ENCODE results near the gene NCOR1. TPM values are rescaled to one million over a fixed set of nuclear protein-coding genes. Genes with fewer than 3 reads are reported as not detected.
"Not testable (repeated sequence)": the region's sequence is repeated elsewhere in the genome, so short reads cannot be mapped to it uniquely, and the experiment has no call there.

Gene NCOR1
- polyA plus RNA-seq, 4 donors, result 94.2 to 111 (median 108) TPM

DNA sequence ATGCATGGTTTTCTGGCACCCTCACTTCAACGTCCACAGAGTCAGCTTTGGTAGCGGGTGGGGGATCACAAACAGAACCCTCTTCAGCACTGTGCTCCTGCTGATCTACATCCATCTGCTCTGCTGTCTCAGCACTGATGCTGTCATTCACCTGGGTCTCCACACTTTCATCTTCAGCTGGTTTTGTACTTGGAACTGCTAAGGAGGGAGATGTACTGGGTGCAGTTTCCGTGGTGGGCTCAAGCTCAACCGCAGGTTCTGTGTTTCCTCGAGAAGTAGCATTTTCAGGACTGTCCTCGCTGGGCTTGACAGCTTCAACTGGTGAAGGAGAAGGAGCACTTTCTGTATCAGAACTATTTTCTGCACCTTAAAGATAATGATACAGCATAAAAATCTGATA lies 113.9 kb downstream of the NCOR1 start:
- DNase-seq (ENCODE audit: low read depth in 4 of 4, low spot score in 3 of 4), result no peak

DNA sequence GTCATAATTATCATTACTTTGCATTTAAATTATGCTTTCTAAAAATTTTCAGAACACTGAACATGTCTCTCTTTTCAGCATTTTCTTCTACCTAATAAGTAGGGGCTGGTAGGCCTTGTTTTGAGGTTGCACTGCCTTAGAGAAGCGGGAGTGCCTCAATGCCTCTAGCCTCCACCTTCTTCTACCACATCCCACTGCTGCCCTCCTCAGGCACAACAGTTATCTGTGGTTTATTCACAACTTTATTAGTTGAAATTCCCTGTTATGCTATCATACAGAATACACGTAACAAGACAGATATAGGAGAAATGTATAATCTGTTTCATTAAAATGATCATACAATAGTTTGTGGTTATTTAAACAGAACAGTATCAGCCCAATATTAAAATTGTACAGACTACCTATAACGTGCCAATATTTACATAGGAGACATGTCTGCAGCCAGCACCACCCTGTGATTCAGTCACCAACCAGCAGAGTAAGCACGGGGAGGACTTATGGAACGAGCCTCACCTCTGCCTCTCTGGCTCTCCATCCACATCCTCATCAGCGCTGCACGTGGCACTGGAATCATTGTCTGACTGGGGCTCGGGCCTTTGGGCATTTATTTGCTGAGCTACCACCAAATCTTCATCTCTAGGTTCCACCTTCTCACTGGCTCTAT lies 114.5 kb downstream of the NCOR1 start:
- no peak for DNase-seq (ENCODE audit: low read depth in 4 of 4, low spot score in 3 of 4)

DNA sequence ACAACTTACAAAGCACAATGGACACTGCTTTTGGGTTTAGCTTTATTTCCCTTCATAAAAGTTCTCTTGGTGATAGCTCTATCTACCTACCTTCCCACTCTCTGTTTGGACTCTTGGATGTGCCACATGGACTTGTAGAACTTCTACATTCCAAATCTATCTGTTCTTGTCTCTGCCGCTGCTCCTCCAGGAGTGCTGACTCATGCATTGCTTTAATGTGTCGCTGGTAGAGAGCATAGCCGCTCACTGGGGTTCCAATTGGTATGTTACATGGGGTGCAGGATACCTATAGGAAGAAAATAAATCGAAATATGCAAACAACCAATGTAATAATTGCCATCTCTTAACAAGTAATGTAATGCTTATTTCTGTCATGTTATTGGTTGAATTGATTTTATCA lies 123.6 kb downstream of the NCOR1 start:
- no peak for DNase-seq (ENCODE audit: low read depth in 4 of 4, low spot score in 3 of 4)

- no peak for DNase-seq (ENCODE audit: low read depth in 4 of 4, low spot score in 3 of 4)
Measured at GRCh38 chr17:16086957-16087356, 128.4 kb downstream of the NCOR1 start.

DNA sequence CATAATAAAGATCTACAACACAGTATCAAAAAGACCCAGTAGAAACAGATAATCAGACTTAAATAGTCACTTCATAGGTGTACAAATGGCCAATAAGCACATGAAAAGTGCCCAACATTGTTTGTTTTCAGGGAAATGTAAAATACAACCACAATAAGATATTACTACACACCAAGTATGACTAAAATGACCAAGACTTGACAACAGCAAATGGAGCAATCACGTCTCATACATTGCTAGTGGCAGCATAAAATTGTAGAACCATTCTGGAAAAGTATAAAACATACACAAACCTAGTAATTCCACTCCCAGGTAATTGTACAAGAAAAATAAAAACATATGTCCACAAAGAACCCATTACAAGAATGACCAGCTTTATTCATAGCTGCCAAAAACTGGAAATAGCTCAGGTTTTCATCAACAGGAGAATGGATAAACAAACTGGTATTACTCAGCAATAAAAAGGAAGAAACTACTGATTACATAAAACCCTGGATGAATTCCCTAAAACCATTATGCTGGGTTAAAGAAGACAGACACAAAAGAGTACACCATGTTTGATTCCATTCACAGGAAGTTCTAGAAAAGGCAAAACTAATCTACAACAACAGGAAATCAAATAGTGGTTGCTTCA lies 130.2 kb downstream of the NCOR1 start:
- DNase-seq (ENCODE audit: low read depth in 4 of 4, low spot score in 3 of 4), result no peak

DNA sequence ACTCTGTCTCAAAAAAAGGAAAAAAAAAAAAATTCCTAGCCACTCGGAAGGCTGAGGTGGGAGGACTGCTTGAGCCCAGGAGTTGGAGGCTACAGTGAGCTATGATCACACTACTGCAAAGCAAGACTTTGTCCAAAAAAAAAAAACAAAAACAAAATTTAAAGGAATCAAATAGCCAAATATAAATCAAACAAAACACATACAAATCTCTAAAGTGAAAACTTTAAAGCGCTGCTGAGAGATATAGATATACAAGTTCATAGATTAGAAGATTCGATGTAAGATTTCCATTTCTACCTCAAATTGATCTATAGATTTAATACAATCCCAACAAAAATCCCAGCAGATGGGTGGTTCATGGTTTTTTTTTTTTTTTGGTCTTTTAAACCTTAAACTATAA lies 132.1 kb downstream of the NCOR1 start:
- no peak for DNase-seq (ENCODE audit: low read depth in 4 of 4, low spot score in 3 of 4)

DNA sequence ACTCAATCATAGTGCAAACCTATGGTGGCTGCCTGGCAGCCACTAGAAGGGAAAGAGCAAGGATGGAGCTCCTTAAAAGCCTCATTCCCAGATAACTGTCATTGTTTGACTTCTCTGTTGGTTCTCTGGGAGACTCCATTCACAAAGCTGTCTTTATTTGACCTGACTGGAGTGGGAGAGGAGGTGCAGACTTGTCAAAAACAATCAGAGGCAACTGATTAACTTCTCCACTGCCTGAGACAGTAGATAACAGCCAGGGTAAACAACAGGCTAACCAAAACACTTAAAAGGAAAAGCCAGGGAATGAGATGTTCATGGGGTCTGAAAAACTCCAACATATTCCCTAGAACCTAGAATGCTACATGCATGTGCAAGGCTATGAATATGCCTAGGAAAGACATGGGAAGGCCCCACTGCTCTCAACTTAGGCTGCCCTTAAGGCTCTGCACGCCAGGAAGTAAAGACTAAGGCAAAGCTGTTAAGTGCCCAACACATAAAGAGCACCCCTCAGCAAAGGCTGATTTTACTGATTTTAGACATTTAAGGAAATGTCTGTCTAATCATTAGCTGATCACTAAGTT lies 133.7 kb downstream of the NCOR1 start:
- no peak for DNase-seq (ENCODE audit: low read depth in 4 of 4, low spot score in 3 of 4)

DNA sequence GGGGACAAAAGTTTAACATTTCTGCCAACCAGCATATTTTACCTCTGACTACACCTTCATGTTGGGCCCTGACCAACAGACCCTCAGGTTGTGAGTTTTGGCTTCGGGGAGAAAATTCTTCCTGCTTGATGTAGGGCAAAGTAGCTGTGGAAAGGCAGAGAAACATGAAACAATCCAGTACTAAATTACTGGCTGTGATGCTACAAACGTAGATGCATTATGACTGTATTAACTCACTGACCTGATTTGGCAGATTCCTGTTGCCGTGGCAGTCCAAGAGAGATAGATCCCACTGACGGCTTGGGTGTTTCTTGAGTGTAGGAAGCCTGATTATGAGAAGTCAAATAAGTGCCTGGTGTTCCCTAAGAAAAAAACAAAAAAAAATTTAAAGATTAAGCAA lies 135.0 kb downstream of the NCOR1 start:
- DNase-seq (ENCODE audit: low read depth in 4 of 4, low spot score in 3 of 4), result no peak

DNA sequence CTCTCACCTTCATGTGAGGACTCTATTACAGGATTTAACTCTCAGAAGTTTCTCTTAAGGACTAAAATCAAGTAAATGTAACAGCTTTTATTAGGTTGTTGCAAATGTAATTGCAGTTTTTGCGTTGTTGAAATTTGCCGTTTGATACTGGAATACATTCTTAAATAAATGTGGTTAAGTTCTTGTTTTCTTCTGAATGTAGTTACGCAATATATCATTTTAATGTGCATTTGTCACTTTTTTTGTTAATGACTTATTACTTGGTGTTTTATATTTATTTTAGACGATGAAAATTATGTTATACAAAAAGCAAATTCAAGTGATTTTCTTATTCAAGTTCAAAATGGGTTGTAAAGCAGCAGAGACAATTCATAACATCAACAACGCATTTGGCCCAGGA lies 139.4 kb downstream of the NCOR1 start:
- no peak for DNase-seq (ENCODE audit: low read depth in 4 of 4, low spot score in 3 of 4)

- DNase-seq (ENCODE audit: low read depth in 4 of 4, low spot score in 3 of 4), result no peak
Measured at GRCh38 chr17:16074423-16074822, 140.9 kb downstream of the NCOR1 start.

DNA sequence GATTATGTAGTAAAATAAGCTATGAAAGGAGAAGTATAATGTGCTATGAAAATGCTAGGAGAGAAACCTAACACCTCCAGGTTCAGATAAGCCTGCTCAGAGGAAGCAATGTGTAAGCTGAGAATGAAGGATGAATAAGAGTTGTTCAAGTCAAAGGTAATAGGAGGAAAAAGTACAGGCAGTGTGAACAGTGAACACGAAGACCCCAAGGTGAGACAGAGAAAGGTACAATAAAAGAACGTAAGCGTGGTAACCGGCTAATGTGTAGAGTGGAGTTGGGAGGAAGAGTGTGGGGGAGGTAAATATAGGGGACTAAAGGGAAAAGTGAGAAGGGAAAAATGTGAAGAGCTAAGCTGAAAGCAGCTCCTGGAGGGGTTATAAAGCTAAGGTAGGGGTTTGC lies 141.5 kb downstream of the NCOR1 start:
- no peak for DNase-seq (ENCODE audit: low read depth in 4 of 4, low spot score in 3 of 4)

- no peak for DNase-seq (ENCODE audit: low read depth in 4 of 4, low spot score in 3 of 4)
Measured at GRCh38 chr17:16072031-16072430, 143.3 kb downstream of the NCOR1 start.

GRCh38 chr17:16068323-16068722 lies 147.0 kb downstream of the NCOR1 start:
- DNase-seq (ENCODE audit: low read depth in 4 of 4, low spot score in 3 of 4), result no peak

DNA sequence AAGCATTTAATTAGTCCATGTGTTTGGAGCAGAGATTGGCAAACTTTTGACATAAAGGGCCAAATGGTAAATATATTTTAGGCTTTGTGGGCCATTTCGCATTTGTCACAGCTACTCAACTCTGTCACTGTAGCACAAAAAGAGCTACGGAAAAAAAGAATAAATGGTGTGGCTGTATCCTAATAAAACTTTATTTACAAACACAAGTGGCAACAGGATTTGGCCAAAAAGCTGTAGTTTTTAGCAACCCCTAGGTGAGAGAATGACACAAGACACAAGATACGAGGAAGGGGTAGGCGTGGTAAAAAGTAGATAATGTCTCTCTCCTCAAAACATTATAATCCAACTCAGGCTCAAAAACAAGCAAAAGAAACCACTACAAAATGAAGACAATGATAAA lies 149.2 kb downstream of the NCOR1 start:
- no peak for DNase-seq (ENCODE audit: low read depth in 4 of 4, low spot score in 3 of 4)

- DNase-seq (ENCODE audit: low read depth in 4 of 4, low spot score in 3 of 4), result no peak
Measured at GRCh38 chr17:16061631-16062030, 153.7 kb downstream of the NCOR1 start.

DNA sequence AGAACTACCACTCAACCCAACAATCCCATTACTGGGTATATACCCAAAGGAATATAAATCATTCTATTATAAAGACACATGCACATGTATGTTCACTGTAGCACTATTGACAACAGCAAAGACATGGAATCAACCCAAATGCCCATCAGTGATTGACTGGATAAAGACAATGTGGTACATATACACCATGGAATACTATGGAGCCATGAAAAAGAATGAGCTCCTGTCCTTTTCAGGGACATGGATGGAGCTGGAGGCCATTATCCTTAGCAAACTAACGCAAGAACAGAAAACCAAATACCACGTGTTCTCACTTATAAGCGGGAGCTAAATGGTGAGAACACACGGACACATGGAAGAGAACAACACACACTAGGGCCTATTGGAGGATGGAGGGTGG lies 160.2 kb downstream of the NCOR1 start:
- DNase-seq (ENCODE audit: low read depth in 4 of 4, low spot score in 3 of 4), result not testable (repeated sequence)

DNA sequence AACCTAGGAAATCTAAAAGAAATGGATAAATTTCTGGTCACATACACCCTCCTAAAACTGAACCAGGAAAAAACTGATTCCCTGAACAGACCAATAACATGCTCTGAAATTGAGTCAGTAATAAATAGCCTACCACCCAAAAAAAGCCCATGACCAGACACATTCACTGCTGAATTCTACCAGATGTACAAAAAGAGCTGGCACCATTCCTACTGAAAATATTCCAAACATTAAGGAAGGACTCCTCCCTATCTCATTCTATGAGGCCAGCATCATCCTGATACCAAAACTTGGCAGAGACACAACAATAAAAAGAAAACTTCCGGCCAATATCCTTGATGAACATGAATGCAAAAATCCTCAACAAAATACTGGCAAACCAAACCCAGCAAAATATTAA lies 162.8 kb downstream of the NCOR1 start:
- no peak for DNase-seq (ENCODE audit: low read depth in 4 of 4, low spot score in 3 of 4)

- no peak for DNase-seq (ENCODE audit: low read depth in 4 of 4, low spot score in 3 of 4)
Measured at GRCh38 chr17:16050844-16051243, 164.5 kb downstream of the NCOR1 start.

DNA sequence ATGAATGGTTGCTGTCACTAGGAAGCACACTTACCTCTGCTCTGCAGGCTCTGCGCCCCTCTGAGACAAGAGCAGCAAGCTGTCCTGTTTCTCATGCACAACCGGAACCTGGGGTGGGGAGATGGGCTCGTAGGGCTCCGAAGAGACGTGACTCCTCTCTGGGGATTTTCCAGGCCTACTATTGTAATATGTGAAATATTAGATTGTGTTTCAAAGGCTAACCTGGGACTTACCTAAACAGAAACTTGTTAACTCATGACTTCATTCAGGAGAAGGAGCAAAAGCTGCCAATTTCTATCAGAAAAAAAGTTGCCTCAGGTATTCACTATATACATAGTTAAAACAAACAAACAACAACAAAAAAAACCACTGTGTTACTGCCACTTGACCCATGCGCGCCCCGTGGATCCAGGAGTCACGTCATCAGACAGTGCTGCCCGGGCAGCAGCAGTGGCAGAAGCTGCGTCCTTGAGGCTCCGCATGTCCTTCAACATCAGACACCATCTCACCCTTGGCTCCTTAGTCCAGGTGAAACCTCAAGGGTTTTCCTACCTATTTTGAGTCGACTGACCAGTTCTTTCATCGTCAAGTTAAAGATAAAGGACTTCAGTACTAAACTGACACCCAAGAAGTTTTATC lies 166.4 kb downstream of the NCOR1 start:
- DNase-seq (ENCODE audit: low read depth in 4 of 4, low spot score in 3 of 4), result no peak

DNA sequence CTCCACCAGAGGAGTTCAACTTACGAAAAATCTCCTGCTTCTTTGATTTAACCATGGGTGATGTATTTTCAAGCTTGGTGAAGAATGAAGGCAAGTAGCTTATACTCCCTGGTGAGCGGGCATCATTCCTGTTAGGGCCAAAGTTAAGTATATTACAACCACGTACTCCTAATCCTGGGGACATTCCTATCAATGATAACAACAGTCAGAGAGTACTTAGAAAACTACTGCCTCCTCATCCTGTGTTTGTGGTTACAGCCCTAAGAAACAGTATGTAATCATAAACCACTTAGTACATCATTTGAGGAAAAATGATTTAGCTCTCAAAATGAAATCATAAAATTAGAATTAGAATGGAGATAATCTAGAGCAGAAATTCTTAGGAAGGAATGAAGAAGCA lies 168.4 kb downstream of the NCOR1 start:
- no peak for DNase-seq (ENCODE audit: low read depth in 4 of 4, low spot score in 3 of 4)

DNA sequence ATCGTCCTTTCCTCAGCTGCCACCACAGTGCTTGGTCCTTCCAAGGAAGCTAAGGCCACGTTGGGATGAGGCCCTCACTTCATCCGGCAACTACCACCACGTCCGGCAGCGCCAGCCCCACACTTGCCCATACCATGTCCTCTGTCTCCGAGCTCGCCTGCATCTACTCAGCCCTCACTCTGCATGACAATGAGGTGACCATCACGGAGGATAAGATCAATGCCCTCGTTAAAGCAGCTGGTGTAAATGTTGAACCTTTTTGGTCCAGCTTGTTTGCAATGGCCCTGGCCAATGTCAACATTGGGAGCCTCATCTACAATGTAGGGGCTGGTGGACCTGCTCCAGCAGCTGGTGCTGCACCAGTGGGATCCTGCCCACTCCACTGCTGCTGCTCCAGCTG lies 170.8 kb downstream of the NCOR1 start:
- no peak for DNase-seq (ENCODE audit: low read depth in 4 of 4, low spot score in 3 of 4)

DNA sequence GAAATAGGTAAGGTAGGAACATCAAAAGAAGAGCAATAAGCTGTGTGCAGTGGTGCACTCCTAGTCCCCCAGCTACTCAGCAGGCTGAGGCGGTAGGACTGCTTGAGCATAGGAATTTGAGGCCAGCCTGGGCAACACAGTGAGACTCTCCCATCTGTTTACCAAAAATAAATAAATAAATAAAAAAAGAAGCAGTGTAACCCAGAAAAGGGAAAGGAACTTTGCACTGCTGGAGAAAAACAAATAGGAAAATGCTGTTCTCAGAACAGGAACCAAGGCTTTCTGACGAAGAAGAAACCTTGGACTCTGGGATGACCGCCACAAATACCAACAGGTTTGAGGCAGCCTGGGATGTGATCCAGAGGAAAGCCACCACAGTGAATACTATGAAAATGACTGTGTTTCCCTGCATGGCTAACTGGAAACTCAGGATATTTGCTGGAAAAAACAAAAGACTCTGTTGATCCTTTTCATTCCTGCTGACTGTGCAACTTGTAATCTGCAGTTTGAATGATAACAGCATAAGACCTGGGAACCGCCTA lies 174.6 kb downstream of the NCOR1 start:
- no peak for DNase-seq (ENCODE audit: low read depth in 4 of 4, low spot score in 3 of 4)
